NCI-H345 (cell line): ENCODE data around the gene TRMT11.
"Not testable (repeated sequence)": the region's sequence is repeated elsewhere in the genome, so short reads cannot be mapped to it uniquely, and the experiment has no call there.

Experiments used
- DNase-seq: peaks from one replicate; lab custom pipeline; 2025; lab: John Stamatoyannopoulos, UW

TRMT11 gene

DNA sequence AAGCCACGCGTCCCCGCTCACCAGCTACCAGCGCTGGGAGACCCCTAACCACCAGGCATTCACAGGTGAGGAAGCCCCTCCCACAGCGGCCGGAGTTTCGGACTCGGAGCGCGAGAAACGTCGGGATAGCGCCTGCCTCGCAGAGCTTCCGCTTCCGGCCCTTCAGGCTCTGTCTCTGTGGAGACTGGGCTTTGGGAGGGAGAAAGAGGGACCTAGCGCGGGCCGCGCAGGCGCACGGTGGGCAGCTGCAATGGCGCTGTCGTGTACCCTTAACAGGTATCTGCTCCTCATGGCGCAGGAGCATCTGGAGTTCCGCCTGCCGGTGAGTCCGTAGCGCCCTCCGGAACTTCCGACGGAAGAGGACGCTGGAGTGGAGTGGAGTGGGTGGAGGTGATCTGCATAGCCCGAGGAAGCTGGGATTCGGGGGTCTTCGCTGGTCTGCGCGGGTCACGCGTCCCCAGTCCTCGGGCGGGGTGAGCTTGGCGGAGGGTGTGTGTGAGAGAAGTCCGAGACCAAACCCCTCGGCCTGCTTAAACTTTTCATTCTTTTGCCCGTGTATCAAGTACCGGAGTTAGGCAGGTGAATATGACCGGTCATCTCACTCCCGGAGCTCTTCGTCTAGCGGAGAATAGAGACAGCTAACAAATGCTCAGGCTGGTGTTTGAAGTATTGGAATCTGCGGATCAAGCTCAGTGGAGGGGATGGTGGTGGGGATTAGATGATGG is at the start of gene TRMT11:
Gene TRMT11, plus strand, starts transcription at position 240 of the 725 bp plus-strand sequence. Its CDS starts 11 bp downstream, at position 251.
- peak; percentile 97 for DNase-seq

DNA sequence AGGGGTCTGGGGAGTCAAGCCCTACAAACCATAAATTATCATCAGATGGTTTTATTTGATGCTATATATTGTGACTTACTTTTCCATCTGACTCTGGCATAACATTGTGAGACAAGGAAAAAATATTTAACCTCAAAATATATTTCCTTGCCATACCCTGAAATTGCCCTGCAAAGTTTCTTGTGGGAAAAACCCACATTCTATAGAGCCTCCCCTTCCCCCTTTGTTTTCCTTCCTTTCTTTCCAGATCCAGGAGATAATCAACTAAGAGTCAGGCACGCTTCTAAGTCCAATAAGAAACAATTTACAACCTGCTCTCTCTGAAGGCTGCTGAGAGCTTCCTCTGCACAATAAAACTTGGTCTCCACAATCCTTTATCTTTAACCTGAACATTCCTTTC is 47.3 kb upstream of the TRMT11 start:
- DNase-seq: no peak

DNA sequence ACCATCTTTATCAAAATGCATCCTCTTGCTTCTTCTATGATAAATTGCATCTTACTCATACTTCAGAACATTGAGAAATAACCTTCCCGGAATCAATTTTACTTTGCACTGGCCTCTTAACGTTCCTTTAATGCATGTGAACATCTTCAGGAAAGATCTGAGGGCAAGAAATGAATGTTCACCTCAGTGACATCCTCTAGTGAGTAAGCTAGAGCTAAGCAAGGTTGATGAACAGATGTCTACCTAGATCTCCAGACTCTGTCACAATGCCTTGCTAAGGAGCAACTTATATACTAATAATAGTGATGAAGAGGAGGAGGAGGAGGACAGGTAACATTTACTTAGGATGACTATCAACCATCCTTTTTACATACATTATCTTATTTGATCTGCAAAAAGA is 46.5 kb upstream of the TRMT11 start:
- no peak for DNase-seq

DNA sequence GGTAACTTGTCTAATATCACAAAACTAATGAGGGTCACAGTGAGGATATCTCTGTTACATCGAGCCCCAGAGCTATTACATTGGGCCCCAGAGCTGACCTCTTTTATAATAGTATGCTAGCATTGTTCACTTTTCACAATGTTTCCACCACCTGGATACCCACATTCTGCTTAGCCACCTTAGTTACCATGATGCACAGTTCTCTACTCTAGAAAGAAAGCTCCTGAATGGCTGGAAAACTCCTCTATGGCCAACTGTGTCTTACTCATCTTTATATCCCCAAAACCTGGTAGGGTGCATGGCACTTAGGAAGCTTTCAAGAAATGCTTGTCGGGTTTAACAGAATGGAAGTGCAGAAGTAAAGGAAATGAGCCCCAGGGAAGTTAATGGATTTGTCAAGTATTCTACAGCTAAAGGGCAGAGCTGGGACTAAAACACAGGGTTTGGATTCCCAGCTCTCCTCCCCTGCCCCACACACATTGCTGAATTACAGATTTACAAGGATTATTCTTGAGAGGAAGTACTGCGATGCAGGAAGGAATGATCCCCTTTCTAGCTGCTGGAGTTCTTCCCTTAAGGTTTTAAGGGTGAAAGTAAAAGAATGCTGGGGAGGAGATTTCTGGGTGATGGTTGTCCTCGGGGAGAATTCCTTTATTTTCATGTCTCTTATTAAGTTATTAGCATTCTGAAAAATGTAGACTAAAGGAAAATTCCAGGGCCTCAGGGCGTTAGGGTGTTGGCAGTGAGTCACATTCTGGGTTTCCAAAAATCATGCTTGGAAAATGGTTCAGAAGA is 45.9 kb upstream of the TRMT11 start:
- no peak for DNase-seq

DNA sequence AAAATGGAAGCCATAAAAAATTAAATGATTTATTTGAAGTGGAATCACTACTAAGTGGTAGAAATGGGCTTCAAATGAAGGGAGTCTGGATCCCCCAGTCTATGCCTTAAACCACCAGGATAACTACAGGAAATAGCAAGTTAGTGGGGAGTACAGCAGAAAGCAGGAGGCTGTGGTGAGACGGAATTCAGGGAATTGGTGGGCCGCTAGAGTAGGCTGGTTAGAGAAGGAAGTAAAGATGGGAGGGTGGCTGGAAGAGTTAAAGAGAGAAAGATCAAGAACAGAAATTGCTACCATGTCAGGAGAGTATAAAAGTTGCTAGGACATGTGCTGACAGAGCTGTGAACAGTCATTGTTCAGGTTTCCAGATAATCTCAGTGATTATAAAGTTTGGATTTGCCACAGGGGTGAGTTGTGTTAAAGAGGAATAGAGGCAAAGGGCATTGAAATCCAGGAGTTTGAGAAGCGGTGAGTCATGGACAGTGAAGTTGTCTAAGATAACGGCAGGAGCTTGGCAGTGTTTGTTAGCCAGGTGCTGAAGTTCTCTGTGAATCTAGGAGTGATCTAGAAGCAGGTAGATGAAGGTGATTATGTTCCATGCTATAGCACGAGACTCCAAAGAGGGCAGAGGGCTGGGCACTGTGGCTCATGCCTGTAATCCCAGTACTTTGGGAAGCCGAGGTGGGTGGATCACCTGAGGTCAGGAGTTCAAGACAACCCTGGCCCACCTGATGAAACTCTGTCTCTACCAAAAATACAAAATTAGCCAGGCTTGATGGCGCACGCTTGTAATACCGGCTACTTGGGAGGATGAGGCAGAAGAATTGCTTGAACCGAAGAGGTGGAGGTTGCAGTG is 43.4 kb upstream of the TRMT11 start:
- no peak for DNase-seq

DNA sequence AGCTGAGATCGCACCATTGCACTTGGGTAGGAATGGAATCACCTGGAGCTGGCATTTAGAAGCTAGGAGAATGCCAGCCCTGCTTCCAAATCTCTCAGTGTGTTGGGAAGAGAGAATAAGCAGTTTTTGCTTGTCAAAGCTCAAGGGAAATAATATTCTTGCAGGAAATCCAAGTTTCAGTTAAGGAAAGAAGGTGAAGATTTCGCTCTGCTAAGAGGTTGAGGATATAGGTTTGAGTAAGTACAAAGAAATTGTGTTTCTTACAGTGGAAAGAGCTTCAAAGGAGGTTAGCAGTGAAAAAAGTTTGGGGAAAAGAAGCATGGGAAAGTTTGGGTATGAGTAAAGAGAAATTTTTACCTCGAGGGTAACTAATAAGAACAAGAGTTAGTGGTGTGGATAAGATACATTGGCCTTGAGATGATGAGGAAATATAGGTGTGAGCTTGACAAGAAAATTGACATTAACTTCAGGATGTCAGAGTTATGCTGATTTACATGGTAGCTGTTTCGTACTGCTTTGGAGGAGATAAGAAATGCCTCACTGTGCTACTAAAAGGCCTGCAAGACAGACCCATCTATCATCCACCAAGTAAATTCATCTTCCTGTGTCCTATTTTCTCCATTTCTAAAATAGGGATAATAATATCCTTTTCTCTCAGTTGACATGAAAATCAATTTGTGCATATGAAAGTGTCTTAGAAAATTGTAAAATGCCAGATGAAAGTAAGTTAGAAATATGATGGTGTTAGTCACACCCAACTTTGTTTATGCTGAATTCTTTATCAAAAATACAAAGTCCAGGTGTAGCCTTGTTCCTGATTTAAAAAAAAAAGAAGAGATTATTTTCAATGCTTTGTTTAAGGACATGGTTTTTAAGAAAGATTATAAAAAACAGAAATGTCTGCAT is 42.6 kb upstream of the TRMT11 start:
- DNase-seq: no peak

DNA sequence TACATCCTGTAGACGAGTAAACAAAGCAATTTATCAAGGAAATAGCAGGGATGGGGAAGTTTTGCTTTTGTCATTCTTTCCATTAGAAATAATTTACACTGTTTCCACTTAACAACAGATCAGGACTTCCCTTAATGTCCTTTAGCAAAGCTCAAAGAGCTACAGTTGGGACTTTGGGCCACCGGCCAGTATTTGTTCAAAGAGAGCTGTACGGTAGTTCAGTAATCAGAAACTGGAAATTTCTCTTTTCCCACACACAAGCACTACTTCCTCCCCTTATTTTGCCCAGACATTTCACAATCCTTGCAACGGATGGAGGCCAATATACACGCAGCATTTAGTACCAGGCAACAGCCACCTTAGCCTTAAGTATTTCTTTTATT is 41.9 kb upstream of the TRMT11 start:
- no peak for DNase-seq

DNA sequence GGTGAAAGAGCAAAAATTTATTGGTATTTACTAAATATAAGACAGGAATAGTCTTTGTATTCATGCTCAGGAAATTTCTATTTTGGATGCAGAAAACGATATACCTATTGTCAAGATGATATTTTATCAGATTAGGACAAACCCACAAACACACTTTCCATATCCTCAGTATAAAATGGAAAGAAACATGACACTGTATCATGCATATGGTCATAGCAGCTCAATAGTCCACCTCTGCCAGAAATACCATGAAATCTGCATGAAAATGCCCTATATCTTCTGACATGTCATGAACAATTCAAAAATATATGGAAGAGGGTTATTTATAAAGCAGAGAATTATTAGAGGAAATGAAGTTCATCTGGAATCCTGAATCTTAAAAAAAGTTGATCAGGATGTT is 41.4 kb upstream of the TRMT11 start:
- DNase-seq: no peak

DNA sequence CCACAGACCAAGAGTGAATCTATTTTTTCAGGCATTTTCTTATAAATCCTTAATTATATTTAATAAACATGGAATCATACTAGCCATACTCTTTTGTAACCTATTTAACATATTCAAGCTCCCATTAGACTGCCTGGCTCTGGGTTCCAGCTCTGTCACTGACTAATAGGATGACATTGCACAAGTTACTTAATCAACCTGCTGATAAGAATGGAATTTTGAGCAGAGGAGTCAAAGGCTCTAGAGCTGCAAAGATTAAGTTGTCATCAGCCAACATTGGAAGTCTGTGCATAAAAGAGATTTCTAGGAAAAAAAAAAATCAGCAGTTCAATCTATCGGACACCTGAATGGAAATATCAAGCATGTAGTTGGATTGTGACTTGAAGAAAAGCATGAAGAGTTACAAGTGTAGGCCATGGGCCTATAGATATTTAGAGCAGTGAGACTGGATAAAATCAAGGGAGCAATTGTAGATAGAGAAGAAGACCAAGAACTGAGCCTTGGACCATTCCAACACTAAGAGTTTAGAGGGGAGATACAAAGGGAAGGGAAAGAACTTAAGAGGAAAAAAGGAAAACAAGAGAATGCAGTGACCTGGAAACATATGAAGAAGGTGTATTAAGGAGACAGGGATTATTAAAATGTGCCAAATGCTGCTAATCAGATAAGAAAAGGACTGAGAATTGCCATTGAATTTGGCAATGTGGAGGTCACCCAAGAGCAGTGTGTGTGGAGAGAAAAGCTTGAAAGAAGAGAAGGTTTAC is 40.8 kb upstream of the TRMT11 start:
- DNase-seq: no peak

DNA sequence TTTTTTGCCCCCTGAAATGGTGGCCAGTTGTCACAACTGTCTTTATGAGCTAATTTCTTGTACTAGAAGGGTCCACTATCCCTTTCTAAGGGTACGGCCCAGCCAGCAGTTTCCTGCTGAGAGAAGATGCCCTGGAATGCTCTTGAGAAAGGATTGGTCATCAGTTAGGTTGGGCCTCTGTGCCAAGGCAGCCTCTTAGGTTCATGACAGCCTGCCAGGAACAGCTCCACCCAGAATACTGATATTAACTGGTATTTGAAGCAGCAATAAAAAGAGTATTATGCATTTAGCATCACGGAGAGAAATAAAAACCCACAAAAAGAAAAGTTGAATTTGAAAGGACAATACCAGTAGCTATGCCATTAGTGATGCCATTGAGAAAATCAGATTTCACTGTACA is 38.7 kb upstream of the TRMT11 start:
- no peak for DNase-seq

DNA sequence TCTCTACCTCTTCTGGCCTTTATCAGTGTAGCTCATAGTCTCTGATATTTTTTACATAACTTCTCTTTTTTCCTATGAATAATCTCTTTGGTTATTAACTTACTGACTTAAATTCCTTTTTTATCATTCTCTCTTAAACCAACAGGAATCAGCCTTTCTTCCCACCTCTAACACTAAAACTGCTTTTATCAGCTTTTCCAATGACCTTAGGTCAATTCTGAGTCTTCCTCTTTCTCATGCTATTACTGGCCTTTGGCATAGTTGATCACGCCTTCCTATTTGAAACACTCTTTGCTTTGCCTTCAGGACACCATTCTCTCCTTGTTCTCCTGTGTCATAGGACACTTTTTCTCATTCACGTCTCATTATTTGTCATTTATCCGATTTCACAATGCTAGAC is 37.9 kb upstream of the TRMT11 start:
- no peak for DNase-seq

DNA sequence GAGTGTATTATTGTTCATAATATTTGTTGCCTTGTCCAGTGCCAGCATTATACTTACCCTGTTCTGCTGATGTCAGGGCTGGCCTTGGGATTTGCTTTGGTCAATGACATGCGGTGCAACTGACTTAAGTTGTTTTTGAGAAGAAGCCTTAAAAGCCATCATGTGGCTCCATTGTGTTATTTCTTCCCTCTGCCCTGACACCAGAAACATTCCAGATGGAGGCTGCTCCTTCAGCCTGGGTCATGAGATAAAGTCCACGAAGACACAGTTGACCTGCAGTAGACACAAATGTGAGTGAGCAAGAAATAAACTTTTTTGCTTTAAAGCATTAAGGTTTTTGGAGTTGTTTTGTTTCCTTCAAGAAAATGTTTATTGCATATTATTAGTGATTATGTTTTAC is 37.3 kb upstream of the TRMT11 start:
- no peak for DNase-seq

DNA sequence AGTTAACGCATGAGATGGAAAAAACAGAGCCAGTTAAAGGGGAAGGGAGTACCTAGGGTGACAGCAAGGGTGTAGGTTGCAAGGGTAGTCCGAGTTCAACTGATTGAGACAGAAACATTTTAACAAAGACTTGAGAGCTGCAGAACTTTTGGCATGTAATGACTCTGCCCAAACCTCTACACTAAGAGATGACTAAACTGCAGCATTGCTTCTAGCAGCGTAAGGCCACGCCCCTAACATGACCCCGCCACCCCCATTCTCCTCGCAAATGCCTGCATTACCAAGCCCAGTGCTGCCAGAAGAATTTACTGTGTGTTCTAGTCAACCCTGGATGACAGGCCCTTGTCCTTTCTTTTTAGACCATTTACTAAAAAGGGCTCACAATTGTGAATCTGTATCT is 36.0 kb upstream of the TRMT11 start:
- DNase-seq: no peak

DNA sequence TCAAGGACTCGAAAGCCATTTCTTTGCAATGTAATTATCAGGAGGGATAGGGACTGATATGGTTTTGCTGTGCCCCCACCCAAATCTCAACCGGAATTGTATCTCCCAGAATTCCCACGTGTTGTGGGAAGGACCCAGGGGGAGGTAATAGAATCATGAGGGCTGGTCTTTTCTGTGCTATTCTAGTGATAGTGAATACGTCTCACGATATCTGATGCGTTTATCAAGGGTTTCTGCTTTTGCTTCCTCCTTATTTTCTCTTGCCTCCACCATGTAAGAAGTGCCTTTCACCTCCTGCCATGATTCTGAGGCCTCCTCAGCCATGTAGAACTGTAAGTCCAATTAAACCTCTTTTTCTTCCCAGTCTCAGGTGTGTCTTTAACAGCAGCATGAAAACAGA is 35.6 kb upstream of the TRMT11 start:
- DNase-seq: not testable (repeated sequence)

DNA sequence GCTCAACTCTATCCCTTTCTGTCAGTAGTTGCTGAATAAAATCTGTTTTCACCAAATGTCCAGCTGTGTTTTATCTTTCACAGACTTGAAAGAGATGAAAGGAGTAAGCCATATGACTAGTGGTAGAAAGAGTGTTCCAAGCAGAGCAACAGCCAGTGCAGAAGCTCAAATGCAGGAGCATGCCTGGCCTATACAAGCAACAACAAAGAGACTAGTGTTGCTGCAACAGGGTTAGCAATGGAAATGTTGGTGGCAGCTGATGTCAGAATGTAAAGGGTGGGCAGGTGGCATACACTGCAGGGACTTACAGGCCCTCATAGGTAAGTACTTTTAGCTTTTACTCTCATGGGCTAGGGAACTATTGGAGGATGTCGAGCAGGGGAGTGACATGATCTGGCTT is 35.0 kb upstream of the TRMT11 start:
- DNase-seq: no peak

DNA sequence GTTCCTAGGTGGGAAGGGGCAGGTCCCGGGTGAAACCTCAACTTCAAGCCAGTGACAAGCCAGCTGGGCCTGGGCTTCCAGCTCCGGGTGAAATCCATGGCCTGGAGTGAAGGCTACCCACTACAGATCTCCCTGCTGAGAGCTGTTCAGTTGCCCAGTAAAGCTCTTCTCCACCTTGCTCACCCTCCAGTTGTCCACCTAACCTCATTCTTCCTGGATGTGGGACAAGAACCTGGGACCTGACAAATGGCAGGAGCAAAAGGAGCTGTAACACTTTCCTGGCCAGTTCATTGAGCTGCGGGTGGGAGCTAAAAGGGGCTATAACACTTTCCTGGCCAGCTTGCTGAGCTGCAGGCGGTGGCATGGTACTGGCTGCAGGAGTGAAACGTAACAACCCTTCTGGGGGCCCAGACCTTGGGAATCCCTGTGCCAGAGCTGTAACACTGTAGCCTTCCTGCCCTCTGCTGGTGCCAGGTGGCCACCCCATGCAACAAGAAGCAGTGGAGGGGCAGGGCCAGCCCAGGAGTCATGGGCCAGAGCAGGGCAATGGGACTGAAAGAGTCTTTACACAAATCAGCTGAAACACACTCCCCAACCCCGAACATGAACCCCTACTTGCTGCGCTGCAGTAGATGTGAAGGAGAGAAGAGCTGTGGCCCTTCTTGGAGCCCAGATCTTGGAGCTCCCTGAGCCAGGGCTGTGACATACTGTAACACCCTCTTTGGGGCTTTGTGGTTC is 33.4 kb upstream of the TRMT11 start:
- DNase-seq: no peak

DNA sequence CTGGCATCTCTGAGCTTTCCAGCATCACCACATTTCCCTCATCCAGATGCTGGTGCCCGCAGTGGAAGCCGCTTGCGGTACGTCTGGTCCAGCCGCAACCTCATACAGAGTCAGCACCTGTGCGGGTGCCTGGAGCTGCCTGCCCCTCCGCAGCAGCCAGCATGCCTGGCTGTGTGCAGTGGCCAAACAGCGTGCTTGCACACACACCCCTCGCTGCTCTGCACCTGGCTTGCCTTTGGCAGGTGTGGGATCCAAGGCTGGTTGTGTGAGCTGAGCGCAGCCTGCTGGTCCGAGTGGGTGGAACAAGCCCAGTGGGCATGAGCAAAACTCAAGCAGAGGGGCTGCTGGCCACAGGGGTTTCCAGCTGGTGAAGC is 32.9 kb upstream of the TRMT11 start:
- peak; percentile 49 for DNase-seq

DNA sequence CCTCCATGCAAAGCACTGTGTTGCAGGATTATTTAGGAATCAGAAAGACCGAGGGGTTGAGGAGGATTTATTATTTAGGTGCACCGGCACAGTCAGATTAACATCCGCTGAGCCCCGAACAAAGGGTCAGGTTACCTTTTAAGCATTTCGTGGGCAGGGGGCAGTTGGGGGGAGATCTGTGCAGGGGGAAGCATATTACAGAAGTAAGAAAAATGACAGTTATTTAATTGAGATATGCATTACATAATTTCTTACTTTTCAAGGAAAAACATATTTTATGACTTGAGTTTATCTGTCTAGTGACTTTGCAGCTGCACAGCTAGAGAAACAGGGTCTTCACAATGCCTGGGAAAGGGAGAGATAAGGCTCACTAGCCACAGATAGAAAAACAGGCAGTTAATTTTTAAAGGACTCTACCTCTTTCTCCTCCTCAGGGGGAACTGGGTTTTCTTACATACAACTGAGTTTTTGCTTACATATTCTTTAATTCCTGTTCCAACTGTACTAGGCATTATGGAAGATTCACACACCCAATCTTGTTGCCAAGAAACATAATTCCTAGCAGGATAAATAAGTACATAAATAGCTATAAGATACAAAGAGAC is 31.5 kb upstream of the TRMT11 start:
- no peak for DNase-seq

DNA sequence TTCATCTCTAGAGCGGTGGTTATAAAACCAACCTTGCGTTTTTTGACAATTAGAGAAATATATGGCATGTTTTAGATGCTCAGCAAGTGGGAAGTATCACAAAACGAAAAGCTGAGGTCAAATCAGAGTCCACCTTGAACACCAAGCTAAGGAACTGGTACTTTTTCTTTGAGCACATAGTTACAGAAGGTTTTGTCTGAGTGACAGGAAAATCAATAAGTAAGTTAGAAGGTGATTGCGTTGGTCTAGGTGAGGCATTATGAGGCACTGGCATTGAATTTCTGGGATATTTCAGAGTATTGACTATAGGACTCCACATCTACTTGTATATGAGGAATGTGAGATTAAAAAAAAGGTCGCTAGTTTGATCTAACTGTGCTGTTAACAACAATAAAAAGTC is 30.4 kb upstream of the TRMT11 start:
- DNase-seq: no peak
